Astrocyte (in vitro differentiated cells and primary cell): Measurements from ENCODE around the gene TLE1. TPM values are rescaled to one million over a fixed set of nuclear protein-coding genes. Genes with fewer than 3 reads are reported as not detected.

Source experiments
- DNase-seq: peaks from one replicate; pipeline ENCODE4 v3.0.0-alpha.2; 2010; ENCODE audit warnings: low read depth
- FAIRE-seq: peaks from 2 replicates; lab custom pipeline; 2011; peaks lifted over from hg19 to GRCh38; lab: Jason Lieb, UNC
- H2AFZ ChIP-seq: 2 replicates; pipeline ENCODE4 v1.6.0; 2012; ENCODE audit warnings: low read depth, low read length, inconsistent platforms
- H3K27ac ChIP-seq: 2 replicates; pipeline ENCODE4 v1.5.1; 2011; ENCODE audit warnings: low read depth, low read length, inconsistent platforms
- H3K27me3 ChIP-seq: 2 replicates; pipeline ENCODE4 v1.6.0; 2011; ENCODE audit warnings: low read length, inconsistent platforms; ENCODE audit not compliant: insufficient read depth
- H3K36me3 ChIP-seq: 2 replicates; pipeline ENCODE4 v1.5.1; 2011; ENCODE audit warnings: low read length, inconsistent platforms; ENCODE audit not compliant: insufficient read depth
- H3K4me1 ChIP-seq: 2 replicates; pipeline ENCODE4 v1.5.1; 2011; ENCODE audit warnings: low read length, inconsistent platforms; ENCODE audit not compliant: insufficient read depth
- H3K4me2 ChIP-seq: 2 replicates; pipeline ENCODE4 v1.6.0; 2012; ENCODE audit warnings: low read length, inconsistent platforms
- H3K4me3 ChIP-seq: 2 replicates; pipeline ENCODE4 v1.5.1; 2011; ENCODE audit warnings: low read depth, mild to moderate bottlenecking, low read length, inconsistent platforms; ENCODE audit not compliant: insufficient read depth
- H3K79me2 ChIP-seq: 2 replicates; pipeline ENCODE4 v1.6.0; 2012; ENCODE audit warnings: mild to moderate bottlenecking, low read length, inconsistent platforms; ENCODE audit not compliant: insufficient read depth
- H3K9ac ChIP-seq: 2 replicates; pipeline ENCODE4 v1.6.0; 2012; ENCODE audit warnings: mild to moderate bottlenecking, low read length, inconsistent platforms
- H3K9me3 ChIP-seq: 2 replicates; pipeline ENCODE4 v1.5.1; 2012; ENCODE audit warnings: low read depth, mild to moderate bottlenecking, low read length, inconsistent platforms; ENCODE audit not compliant: insufficient read depth
- H4K20me1 ChIP-seq: 2 replicates; pipeline ENCODE4 v1.6.0; 2012; ENCODE audit warnings: low read length, inconsistent platforms; ENCODE audit not compliant: insufficient read depth
- H3K27ac Mint-ChIP-seq: one replicate; pipeline ENCODE4 v1.8.0; 2021; ENCODE audit warnings: mild to moderate bottlenecking, mixed read lengths; ENCODE audit not compliant: unreplicated experiment
- H3K27me3 Mint-ChIP-seq: one replicate; pipeline ENCODE4 v1.8.0; 2021; ENCODE audit warnings: low read depth, mixed read lengths; ENCODE audit not compliant: unreplicated experiment
- H3K36me3 Mint-ChIP-seq: one replicate; pipeline ENCODE4 v1.8.0; 2021; ENCODE audit warnings: low read depth, mixed read lengths; ENCODE audit not compliant: unreplicated experiment
- H3K4me1 Mint-ChIP-seq: one replicate; pipeline ENCODE4 v1.8.0; 2021; ENCODE audit warnings: low read depth, mixed read lengths; ENCODE audit not compliant: unreplicated experiment
- H3K4me3 Mint-ChIP-seq: one replicate; pipeline ENCODE4 v1.8.0; 2021; ENCODE audit warnings: mild to moderate bottlenecking, moderate library complexity, mixed read lengths; ENCODE audit not compliant: unreplicated experiment
- H3K9me3 Mint-ChIP-seq: one replicate; pipeline ENCODE4 v1.8.0; 2021; ENCODE audit warnings: mild to moderate bottlenecking, mixed read lengths; ENCODE audit not compliant: unreplicated experiment
- EZH2 ChIP-seq: IDR thresholded peaks from 2 replicates; pipeline ENCODE4 v1.6.1; 2012; ENCODE audit warnings: mild to moderate bottlenecking, low read length, inconsistent platforms; ENCODE audit not compliant: insufficient read depth
- total RNA-seq: library from RNA; stranded (reverse); gene quantifications from 2 replicates; pipeline ENCODE4 v1.2.1, GENCODE V29; 2021
- TF ChIP-seq, protein P1 (sequence below): IDR thresholded peaks from 2 replicates; pipeline ENCODE4 v1.5.1; 2011; ENCODE audit warnings: low read depth, mild to moderate bottlenecking, inconsistent platforms, low read length, moderate library complexity; ENCODE audit not compliant: insufficient read depth

The TLE1 gene
- total RNA-seq, 1 donor from 2014 or later: 29.6 TPM

DNA sequence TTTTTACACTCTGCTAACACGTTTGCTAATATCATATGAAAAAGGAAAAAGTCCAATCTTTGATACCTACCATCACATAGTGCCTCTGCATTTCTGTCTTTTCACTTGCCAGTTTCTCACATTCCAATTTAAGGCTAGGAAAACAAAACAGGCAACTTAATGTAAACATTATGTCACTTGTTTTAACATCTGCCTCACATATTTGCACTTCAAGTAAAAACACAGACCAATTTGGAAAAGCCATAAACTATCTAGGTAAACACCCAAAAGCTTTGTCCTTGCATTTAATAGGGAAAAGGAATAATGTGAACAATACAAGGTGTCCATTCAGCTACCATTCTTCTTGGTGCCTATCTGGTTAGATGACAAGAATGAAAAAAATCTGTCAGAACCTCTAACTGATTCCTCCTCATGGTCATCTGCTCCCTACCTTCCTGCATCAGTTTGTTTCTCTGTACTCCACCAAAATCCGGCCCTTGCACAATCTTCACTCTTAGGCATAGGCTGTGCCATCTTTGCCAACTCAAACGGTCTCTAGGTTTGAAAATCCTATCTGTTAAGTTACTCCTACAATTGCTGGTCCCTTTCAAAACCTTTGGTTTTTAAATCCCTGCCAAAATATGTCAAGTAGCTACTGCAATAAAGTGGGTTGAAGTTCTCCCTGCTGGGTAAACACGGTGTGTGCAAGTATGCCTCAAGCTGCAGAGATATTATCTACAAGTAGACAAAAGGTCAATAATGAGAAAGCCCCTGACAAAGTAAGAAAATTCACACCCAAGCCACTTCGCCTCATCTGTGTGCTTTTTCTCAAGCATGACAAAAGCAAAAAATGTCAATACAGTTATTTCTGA, 3.4 kb downstream of the TLE1 start:
- Histone ChIP-seq H3K36me3 (no peaks in the 10 kb centered on the region), H3K4me2 (peak overlapping the region; percentile 92), H3K27ac (no peak overlapping the region), H3K9ac (peak overlapping the region; percentile 78), H3K4me1 (peaks cover 24% of the 10 kb centered on the region), H2AFZ (no peak overlapping the region), H3K27me3 (no peaks in the 10 kb centered on the region), H3K9me3 (no peaks in the 10 kb centered on the region), H4K20me1 (peaks cover 51% of the 10 kb centered on the region), H3K79me2 (peaks cover 53% of the 10 kb centered on the region), H3K4me3 (peak overlapping the region; percentile 73)
- Mint-ChIP-seq H3K4me1 (peaks cover 8% of the 10 kb centered on the region), H3K4me3 (no peak overlapping the region), H3K27ac (no peak overlapping the region), H3K27me3 (no peaks in the 10 kb centered on the region), H3K9me3 (peaks cover 2% of the 10 kb centered on the region), H3K36me3 (peaks cover under 1% of the 10 kb centered on the region)
- DNase-seq: peak; percentile 26
- TF ChIP-seq, protein P1, sequence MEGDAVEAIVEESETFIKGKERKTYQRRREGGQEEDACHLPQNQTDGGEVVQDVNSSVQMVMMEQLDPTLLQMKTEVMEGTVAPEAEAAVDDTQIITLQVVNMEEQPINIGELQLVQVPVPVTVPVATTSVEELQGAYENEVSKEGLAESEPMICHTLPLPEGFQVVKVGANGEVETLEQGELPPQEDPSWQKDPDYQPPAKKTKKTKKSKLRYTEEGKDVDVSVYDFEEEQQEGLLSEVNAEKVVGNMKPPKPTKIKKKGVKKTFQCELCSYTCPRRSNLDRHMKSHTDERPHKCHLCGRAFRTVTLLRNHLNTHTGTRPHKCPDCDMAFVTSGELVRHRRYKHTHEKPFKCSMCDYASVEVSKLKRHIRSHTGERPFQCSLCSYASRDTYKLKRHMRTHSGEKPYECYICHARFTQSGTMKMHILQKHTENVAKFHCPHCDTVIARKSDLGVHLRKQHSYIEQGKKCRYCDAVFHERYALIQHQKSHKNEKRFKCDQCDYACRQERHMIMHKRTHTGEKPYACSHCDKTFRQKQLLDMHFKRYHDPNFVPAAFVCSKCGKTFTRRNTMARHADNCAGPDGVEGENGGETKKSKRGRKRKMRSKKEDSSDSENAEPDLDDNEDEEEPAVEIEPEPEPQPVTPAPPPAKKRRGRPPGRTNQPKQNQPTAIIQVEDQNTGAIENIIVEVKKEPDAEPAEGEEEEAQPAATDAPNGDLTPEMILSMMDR: peak; percentile 18
- TF ChIP-seq EZH2: no peak
- FAIRE-seq: peak; percentile 43

- no peak overlapping the region for H3K4me3 Mint-ChIP-seq
- no peak overlapping the region for H3K4me3 ChIP-seq
Observed at GRCh38 chr9:81684635-81685034, 4.7 kb downstream of the TLE1 start.

More at GRCh38 chr9:81684635-81685034, 4.7 kb downstream of the TLE1 start:
- no peak overlapping the region for H3K9ac ChIP-seq
- peaks cover 8% of the 10 kb centered on the region for H3K4me1 Mint-ChIP-seq
- H3K4me1 ChIP-seq: peaks cover 20% of the 10 kb centered on the region
- FAIRE-seq (no peak), DNase-seq (no peak)
- H3K79me2 ChIP-seq: peaks cover 64% of the 10 kb centered on the region
- no peak overlapping the region for H2AFZ ChIP-seq
- H3K36me3 ChIP-seq: no peaks in the 10 kb centered on the region
- no peak overlapping the region for H3K27ac Mint-ChIP-seq
- H3K27me3 ChIP-seq: no peaks in the 10 kb centered on the region
- H3K27ac ChIP-seq: no peak overlapping the region
- H4K20me1 ChIP-seq: peaks cover 61% of the 10 kb centered on the region
- H3K27me3 Mint-ChIP-seq: no peaks in the 10 kb centered on the region
- peak overlapping the region; percentile 92 for H3K4me2 ChIP-seq
- peaks cover 2% of the 10 kb centered on the region for H3K9me3 Mint-ChIP-seq
- TF ChIP-seq, protein P1: no peak
- no peak for TF ChIP-seq EZH2
- H3K9me3 ChIP-seq: no peaks in the 10 kb centered on the region
- H3K36me3 Mint-ChIP-seq: peaks cover 5% of the 10 kb centered on the region
